Activated naive CD8-positive, alpha-beta T cell treated with anti-CD3 and anti-CD28 coated beads for 36 hours (primary cell): Measurements from ENCODE around the gene ANXA3. TPM values are rescaled to one million over a fixed set of nuclear protein-coding genes. Genes with fewer than 3 reads are reported as not detected.
"Not testable (repeated sequence)": the region's sequence is repeated elsewhere in the genome, so short reads cannot be mapped to it uniquely, and the experiment has no call there.

Experiments used
- DNase-seq: peaks from one replicate; pipeline ENCODE4 v3.0.0; 2021
- H3K27ac Mint-ChIP-seq: one replicate; pipeline ENCODE4 v1.8.0; 2022; ENCODE audit warnings: mild to moderate bottlenecking, moderate library complexity, mixed read lengths
- H3K27me3 Mint-ChIP-seq: one replicate; pipeline ENCODE4 v1.8.0; 2022; ENCODE audit warnings: mild to moderate bottlenecking, mixed read lengths
- H3K36me3 Mint-ChIP-seq: one replicate; pipeline ENCODE4 v1.8.0; 2021; ENCODE audit warnings: mild to moderate bottlenecking, mixed read lengths
- H3K4me1 Mint-ChIP-seq: one replicate; pipeline ENCODE4 v1.8.0; 2021; ENCODE audit warnings: mixed read lengths
- H3K4me3 Mint-ChIP-seq: one replicate; pipeline ENCODE4 v1.8.0; 2022; ENCODE audit warnings: mild to moderate bottlenecking, moderate library complexity, mixed read lengths
- H3K9me3 Mint-ChIP-seq: one replicate; pipeline ENCODE4 v1.8.0; 2022; ENCODE audit warnings: mixed read lengths
- total RNA-seq, 2 experiments: library from RNA; stranded (reverse); gene quantifications; one replicate each; pipeline ENCODE4 v1.2.3, GENCODE V29; 2021

Gene ANXA3
- total RNA-seq, 2 experiments from 2014 or later: 2.8 to 3.4 TPM

DNA sequence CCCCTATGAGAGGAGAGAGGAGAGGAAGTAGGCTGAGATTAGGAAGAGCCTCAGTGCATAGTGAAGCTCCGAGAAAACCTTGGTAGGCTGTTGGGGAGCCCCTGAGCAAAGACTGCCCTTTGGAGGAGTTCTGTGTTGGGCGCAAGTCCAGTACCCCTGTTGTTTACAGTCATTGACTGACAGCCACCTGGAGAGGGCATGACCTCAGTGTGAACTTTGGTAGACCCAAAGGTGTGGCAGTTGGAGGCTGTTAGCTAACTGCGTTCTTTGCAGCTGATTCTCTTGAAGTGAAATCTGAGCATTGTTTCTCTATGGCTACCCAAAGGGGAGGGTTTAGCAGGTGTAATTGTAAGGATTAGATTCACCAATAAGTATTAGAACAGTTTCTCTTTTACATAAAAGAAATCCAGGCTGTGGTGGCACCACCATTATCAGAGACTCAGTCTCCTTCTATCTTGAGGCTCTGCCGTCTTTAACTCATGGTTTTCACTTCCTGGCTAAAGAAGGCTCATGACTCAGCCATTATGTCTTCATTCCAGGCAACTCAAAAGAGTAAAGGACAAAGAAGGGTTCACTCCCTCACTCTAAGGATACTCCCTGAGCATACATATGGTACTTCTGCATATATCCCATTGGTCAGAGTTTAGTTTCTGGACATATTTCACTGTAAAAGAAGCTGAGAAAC, 33.4 kb downstream of the ANXA3 start:
- H3K27me3 Mint-ChIP-seq: no peaks in the 10 kb centered on the region
- H3K4me1 Mint-ChIP-seq: no peaks in the 10 kb centered on the region
- no peaks in the 10 kb centered on the region for H3K9me3 Mint-ChIP-seq
- H3K27ac Mint-ChIP-seq: no peak overlapping the region
- no peak for DNase-seq
- no peak overlapping the region for H3K4me3 Mint-ChIP-seq
- H3K36me3 Mint-ChIP-seq: no peaks in the 10 kb centered on the region

DNA sequence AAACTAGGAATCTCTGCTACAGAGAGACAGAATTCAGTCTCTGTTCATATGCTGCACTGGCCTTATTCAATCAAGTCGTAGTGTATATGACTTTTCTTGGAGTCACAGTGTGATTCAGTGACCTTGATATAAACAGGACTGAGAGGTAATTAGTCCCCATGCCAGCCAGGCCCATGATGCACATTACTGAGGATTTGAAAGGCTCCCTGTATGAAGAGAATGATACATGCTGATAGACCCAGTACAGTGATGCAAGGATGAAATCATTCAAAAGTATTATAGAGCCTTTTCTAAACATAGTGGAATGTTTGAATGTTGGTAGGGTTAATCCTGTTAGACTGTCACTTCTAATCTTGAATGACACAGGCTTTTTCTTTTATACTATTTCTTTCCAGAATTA, 34.1 kb downstream of the ANXA3 start:
- Mint-ChIP-seq H3K27ac (no peak overlapping the region), H3K36me3 (no peaks in the 10 kb centered on the region), H3K4me3 (no peak overlapping the region), H3K4me1 (no peaks in the 10 kb centered on the region), H3K9me3 (no peaks in the 10 kb centered on the region), H3K27me3 (no peaks in the 10 kb centered on the region)
- DNase-seq: no peak

DNA sequence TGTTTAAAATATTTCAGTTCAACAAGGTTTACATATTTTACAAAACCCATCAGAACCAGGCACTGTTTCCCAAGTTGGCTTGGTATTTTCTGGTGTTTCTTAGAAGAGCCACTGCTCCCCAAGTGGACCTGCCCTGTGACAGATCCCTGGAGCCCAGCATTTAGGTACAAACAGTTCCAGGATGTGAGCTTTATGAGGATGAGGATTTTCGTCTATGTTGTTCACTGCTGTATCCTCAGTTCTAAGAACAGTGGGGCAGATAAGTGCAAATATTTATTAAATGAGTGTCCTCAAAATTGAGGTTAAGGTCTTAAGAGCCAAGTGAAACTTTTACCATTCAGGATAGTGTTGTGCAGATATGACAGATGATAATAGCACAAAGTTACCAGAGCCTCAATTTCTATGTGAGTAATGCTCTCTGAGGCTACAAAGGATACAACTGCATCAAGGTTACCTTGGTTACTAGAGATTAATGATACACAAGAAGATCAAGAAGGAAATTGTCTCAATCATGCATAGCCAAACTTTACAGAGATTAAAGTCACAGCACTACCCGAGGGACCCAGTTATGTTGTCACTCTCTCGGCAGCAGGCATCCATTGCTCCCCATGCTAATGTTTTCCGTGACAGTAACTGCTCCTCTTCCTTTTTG, 37.5 kb downstream of the ANXA3 start:
- Mint-ChIP-seq H3K27ac (no peak overlapping the region), H3K4me1 (peaks cover 2% of the 10 kb centered on the region), H3K9me3 (no peaks in the 10 kb centered on the region), H3K4me3 (no peak overlapping the region), H3K27me3 (no peaks in the 10 kb centered on the region), H3K36me3 (no peaks in the 10 kb centered on the region)
- DNase-seq: no peak

DNA sequence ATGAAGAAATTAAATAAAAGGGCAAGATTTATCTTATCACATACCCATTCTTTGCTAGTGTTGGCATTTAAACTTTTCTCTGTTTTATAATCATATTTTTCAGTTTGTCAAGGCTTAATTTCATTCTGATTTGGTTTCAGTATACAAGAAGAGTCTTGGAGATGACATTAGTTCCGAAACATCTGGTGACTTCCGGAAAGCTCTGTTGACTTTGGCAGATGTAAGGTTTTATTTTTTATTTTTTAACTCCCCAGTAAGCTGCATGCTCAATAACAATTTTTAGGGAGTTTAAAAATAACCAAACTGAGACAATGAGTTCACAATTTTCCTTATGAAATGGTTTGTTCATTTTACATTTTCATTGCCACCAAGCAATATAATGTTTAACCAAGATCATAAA, 39.8 kb downstream of the ANXA3 start:
- no peaks in the 10 kb centered on the region for H3K36me3 Mint-ChIP-seq
- no peaks in the 10 kb centered on the region for H3K27me3 Mint-ChIP-seq
- no peak overlapping the region for H3K4me3 Mint-ChIP-seq
- no peak overlapping the region for H3K27ac Mint-ChIP-seq
- DNase-seq: no peak
- peaks cover 2% of the 10 kb centered on the region for H3K4me1 Mint-ChIP-seq
- H3K9me3 Mint-ChIP-seq: no peaks in the 10 kb centered on the region

DNA sequence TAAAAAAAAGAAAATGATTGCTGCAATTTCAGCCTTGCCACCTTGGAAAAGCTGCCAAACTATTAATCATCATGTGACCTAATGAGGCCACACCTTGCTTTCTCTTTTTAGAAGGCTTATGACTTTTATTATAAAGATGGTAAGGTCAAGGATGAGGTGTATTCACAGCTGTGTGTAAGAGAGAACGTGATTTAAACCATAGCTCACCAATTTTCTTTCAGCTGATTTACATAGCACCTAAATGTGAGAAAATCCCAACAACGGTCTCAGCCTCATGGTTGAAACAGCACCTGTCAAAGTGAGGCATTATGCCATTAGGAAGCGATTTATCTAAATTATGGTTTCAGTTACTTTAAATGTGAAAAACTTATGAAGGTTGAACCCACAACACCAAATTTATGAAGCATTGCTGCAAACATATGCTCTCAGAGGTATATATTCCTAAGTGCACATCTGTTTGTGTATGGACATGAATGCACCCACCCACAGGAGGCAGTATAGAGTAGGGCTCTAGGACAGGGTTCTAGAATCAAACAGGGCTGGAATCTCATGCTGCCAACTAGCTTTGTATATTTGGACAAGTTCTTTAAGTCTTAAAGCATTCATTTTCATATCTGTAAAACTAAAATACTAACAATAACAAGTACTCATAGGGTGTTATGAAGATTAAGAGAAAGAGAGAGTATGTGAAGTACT, 40.7 kb downstream of the ANXA3 start:
- no peaks in the 10 kb centered on the region for H3K9me3 Mint-ChIP-seq
- H3K36me3 Mint-ChIP-seq: no peaks in the 10 kb centered on the region
- no peak for DNase-seq

DNA sequence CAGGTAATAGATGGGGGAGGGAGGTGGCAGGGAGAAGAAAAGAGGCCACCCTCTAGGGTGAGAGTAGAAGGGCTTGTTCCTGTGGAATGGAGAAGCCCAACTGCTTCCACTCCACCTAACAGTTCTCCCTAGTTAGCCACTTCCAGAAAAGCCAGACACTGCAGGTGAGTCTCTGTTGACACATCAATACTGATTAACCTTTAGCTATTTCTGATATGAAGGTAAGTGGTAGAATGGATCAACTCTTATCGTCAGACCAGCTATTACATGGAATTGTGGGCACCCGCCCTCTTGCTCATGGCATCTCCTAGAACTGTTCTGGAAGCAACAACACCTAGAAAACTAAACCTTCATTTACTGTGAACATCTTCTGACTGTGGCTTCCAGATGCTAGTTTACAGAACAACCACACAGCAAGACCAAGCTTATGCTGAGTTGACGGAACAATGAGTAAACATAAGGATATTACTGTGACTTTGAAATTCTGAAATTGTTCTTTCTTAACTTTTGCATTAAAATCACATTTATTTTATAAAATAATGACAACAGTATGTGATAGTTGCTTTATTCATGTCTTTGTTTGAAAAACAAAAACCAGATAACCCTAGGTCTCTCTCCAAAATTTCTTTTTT, 44.7 kb downstream of the ANXA3 start:
- H3K4me3 Mint-ChIP-seq: no peak overlapping the region
- no peak overlapping the region for H3K27ac Mint-ChIP-seq
- DNase-seq: no peak
- H3K36me3 Mint-ChIP-seq: no peaks in the 10 kb centered on the region
- H3K27me3 Mint-ChIP-seq: peaks cover 3% of the 10 kb centered on the region
- no peaks in the 10 kb centered on the region for H3K4me1 Mint-ChIP-seq
- H3K9me3 Mint-ChIP-seq: no peaks in the 10 kb centered on the region

More for the DNA sequence above, 40.7 kb downstream of the ANXA3 start:
- Mint-ChIP-seq H3K27me3 (no peaks in the 10 kb centered on the region), H3K27ac (no peak overlapping the region), H3K4me3 (no peak overlapping the region), H3K4me1 (peaks cover 2% of the 10 kb centered on the region)

DNA sequence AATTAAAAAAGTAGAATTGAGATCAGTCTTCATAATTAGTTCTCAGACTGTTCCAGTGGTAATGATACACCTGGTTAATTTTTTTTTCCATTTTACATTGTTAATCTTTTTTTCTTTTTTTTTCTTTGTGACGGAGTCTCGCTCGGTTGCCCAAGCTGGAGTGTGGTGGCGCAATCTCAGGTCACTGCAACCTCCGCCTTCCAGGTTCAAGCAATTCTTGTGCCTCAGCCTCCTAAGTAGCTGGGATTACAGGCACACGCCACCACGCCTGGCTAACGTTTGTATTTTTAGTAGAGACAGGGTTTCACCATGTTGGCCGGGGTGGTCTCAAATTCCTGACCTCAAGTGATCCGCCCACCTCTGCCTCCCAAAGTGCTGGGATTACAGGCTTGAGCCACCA, 46.9 kb downstream of the ANXA3 start:
- not testable (repeated sequence) for H3K27me3 Mint-ChIP-seq, H3K36me3 Mint-ChIP-seq, DNase-seq, H3K27ac Mint-ChIP-seq, H3K9me3 Mint-ChIP-seq, H3K4me1 Mint-ChIP-seq, H3K4me3 Mint-ChIP-seq

DNA sequence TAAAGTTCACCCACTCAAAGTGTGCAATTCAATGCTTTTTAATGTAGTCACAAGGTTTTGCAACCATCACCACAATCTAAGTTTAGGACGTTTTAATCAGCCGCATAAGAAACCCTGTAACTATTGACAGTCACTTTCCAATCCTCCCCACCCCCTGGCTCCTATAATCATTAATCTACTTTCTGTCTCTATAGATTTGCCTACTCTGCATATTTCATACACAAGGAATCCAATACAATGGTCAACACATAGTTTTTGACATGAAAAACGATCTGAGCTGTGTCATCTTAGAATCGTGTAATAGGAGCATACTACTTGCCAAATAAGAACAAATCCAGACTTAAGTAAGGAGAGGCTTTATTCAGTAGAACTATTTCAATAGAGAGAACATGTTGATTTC, 47.6 kb downstream of the ANXA3 start:
- Mint-ChIP-seq H3K4me1 (no peaks in the 10 kb centered on the region), H3K9me3 (no peaks in the 10 kb centered on the region), H3K36me3 (no peaks in the 10 kb centered on the region), H3K27ac (no peak overlapping the region), H3K27me3 (peaks cover 3% of the 10 kb centered on the region), H3K4me3 (no peak overlapping the region)
- no peak for DNase-seq

DNA sequence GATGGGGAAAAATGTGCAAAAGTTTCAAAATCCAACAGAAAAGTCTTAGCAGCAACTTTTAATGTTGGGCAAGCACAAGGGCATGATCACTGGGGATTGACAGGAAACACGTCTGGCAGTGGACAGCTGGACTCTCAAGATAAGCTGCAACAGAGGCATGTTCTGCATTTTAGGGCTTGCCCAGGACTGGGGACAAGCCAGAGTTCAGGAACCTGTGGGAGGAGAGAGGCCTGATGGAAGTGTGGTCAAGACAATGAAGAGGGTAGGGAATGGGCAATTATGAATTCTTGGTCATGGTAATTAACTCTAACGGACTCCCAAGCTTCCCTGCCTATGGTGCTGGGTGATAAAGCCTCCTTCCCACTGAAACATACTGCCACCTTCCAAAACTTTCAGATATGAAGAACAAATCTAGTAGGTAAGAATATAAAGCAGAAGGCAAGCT, 48.4 kb downstream of the ANXA3 start:
- Mint-ChIP-seq H3K36me3 (no peaks in the 10 kb centered on the region), H3K4me3 (no peak overlapping the region), H3K4me1 (no peaks in the 10 kb centered on the region), H3K27me3 (peaks cover 3% of the 10 kb centered on the region), H3K9me3 (no peaks in the 10 kb centered on the region), H3K27ac (no peak overlapping the region)
- no peak for DNase-seq

DNA sequence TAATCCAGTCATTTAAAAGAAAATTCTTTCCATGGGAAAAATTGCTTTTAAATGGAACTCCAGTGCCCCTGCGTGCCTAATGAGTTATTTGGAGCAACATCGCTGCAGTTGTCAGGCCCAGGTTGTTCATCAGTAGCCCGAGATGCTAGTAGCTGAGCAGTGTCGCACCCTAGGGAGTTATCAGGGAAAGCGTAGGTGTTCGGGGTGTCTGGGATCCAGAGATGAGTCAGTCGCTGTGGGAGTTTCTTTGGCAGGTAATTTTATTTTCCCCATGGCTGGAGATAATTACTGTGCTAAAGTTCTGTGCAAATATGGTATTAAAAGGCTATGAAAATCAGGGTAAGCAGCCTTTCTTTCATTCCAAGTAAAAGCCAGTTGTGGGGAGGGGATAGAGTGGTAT, 49.4 kb downstream of the ANXA3 start:
- no peak for DNase-seq
- no peak overlapping the region for H3K27ac Mint-ChIP-seq
- no peaks in the 10 kb centered on the region for H3K4me1 Mint-ChIP-seq
- H3K36me3 Mint-ChIP-seq: no peaks in the 10 kb centered on the region
- H3K4me3 Mint-ChIP-seq: no peak overlapping the region
- H3K27me3 Mint-ChIP-seq: peaks cover 3% of the 10 kb centered on the region
- no peaks in the 10 kb centered on the region for H3K9me3 Mint-ChIP-seq

DNA sequence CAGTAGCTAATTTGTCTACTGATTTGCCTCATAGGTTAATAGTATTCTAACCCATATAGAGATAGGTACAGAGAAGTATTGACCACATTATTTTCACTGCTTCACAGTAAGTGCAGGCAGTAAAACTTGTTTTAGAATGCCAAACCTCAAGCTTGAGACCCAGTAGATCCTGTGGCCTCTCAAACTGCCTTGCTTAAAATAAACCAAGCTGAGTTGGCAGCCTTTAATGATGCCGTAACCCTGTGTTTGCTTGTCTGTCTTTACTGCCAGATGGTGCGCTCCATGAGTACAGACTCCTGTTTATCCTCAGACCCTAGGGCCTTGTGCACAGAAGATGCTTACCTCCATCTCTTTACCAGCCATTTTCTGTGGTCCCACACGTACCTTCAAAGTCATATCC, 50.8 kb downstream of the ANXA3 start:
- no peaks in the 10 kb centered on the region for H3K9me3 Mint-ChIP-seq
- peaks cover 3% of the 10 kb centered on the region for H3K27me3 Mint-ChIP-seq
- H3K4me3 Mint-ChIP-seq: no peak overlapping the region
- DNase-seq: no peak
- H3K36me3 Mint-ChIP-seq: no peaks in the 10 kb centered on the region
- no peak overlapping the region for H3K27ac Mint-ChIP-seq
- no peaks in the 10 kb centered on the region for H3K4me1 Mint-ChIP-seq

DNA sequence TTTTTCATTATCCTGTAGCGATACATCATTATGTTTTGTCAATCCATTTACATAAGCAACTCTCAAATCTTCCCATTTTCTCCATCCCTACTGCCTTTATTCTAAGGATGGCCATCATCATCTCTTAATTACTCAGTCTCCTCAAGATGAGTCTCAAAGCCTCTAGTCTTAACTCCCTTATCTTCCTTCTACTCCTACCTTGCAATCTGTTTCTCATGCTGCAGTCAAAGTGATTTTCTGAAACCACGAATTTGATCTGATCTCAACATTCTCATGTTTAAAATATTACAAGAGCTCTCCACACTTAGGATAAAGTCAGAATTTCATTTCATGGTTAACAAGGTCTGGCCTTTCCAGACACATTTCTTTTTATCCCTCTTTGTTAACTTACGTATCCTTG, 51.8 kb downstream of the ANXA3 start:
- H3K27me3 Mint-ChIP-seq: peaks cover 3% of the 10 kb centered on the region
- DNase-seq: no peak
- H3K36me3 Mint-ChIP-seq: no peaks in the 10 kb centered on the region
- no peaks in the 10 kb centered on the region for H3K9me3 Mint-ChIP-seq
- no peak overlapping the region for H3K27ac Mint-ChIP-seq
- no peaks in the 10 kb centered on the region for H3K4me1 Mint-ChIP-seq
- H3K4me3 Mint-ChIP-seq: no peak overlapping the region

DNA sequence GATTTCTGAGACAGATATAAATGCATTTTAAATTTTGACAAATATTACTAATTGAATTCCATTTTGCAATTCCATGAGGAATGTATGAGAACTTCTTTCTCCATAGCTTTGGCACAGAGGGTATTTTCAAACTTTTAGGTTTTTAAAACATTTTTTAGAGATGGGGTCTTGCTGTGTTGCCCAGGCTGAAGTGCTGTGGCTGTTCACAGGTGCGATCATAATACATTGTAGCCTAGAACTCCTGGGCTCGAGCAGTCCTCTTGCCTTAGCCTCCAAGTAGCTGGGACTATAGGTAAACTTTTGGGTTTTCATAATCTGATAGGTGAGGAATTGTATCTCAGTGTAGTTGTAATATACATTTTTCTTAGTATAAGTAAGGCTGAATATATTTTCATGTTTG, 53.4 kb downstream of the ANXA3 start:
- Mint-ChIP-seq H3K36me3 (no peaks in the 10 kb centered on the region), H3K9me3 (no peaks in the 10 kb centered on the region), H3K4me1 (peaks cover 2% of the 10 kb centered on the region), H3K4me3 (no peak overlapping the region), H3K27ac (no peak overlapping the region), H3K27me3 (no peaks in the 10 kb centered on the region)
- DNase-seq: no peak

DNA sequence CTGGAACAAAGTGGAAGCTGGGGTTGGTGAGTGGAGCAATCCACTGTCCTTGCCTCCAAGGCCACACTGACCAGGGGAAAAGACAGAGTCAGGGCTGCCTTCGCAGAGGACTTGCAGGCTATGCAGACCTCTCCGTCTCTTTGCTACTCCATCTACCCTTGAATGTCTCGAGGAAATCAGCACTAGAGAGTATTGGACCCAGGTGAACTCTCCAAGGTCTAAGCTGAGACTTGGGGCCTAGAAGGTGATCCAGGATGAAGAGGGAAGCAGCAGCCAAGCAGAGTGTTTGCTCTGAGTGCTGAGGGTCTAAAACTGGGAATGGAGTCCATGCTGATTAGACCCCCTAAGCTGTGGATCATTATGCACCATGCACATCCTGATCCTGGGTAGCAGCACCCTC, 54.5 kb downstream of the ANXA3 start:
- Mint-ChIP-seq H3K4me1 (peaks cover 12% of the 10 kb centered on the region), H3K4me3 (no peak overlapping the region), H3K36me3 (no peaks in the 10 kb centered on the region), H3K27ac (no peak overlapping the region), H3K27me3 (no peaks in the 10 kb centered on the region), H3K9me3 (no peaks in the 10 kb centered on the region)
- no peak for DNase-seq

DNA sequence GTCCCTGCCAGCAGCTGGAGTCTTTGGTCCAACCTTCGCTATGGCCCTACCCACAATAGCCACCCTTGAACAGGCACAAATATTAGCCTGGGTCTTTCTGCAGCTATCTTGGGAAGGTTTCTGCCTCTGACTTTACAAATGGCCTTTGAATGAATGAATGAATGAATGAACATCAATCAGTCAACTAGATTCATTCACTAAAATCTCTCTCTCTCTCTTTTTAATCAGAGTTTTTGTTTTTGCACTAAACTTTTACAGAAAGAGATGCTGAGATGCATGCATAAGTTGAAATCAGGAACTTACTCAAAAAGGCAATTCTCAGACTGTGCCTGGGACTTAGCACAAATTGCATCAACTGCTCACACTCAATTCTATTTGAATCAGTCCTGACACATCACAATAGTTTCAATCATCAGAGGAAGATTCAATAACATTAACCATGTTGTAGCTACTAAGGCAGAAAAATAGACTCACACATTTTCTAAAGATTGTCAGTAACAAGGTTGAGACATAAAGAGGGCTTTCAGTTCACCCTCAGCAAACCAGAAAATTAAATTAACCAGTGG, 55.0 kb downstream of the ANXA3 start:
- Mint-ChIP-seq H3K27ac (no peak overlapping the region), H3K9me3 (no peaks in the 10 kb centered on the region), H3K36me3 (no peaks in the 10 kb centered on the region), H3K4me3 (no peak overlapping the region), H3K4me1 (peaks cover 18% of the 10 kb centered on the region), H3K27me3 (no peaks in the 10 kb centered on the region)
- DNase-seq: no peak
